HEK293 (cell line): ENCODE measurements around the gene FBXO27.
A peak's percentile ranks its signal among the peaks of the same experiment; 100 is the strongest.

Experiments used
- CTCF ChIA-PET: fragments of 350-600 bp; formaldehyde crosslinking; extraction: SDS; loops from one replicate; lab custom pipeline; 2021; ENCODE audit warnings: antibody characterized with exemption; lab: Yijun Ruan, JAX
- POLR2A ChIA-PET: fragments of 300-600 bp; formaldehyde crosslinking; extraction: SDS; loops from one replicate; lab custom pipeline; 2020; ENCODE audit warnings: antibody characterized with exemption, inconsistent platforms; lab: Yijun Ruan, JAX
- H3K27ac ChIP-seq: fragments of 200-500 bp; sonication (Bioruptor generic); 2 replicates; pipeline ENCODE4 v1.5.1; 2014; ENCODE audit warnings: low read depth, low read length, control low read depth, inconsistent platforms; ENCODE audit errors: extremely low read depth
- H3K36me3 ChIP-seq, 2 experiments: fragments of 200-500 bp in 1 of 2; sonication (Bioruptor generic) in 1 of 2; 1 replicate in 1 of 2; 2 replicates in 1 of 2; pipeline ENCODE4 v1.5.1; 2014 to 2017; ENCODE audit warnings: inconsistent platforms in 2 of 2, low read length in 2 of 2; ENCODE audit not compliant: control insufficient read depth in 2 of 2, insufficient read depth in 1 of 2
- H3K4me1 ChIP-seq: fragments of 200-500 bp; sonication (Bioruptor generic); 2 replicates; pipeline ENCODE4 v1.5.1; 2014; ENCODE audit warnings: mild to moderate bottlenecking, low read length, inconsistent platforms; ENCODE audit not compliant: control insufficient read depth, insufficient read depth
- H3K4me3 ChIP-seq: 2 replicates; pipeline ENCODE4 v1.5.1; 2011; ENCODE audit warnings: low read depth, mild to moderate bottlenecking, control low read depth, low read length, moderate library complexity
- H3K9me3 ChIP-seq: fragments of 200-500 bp; sonication (Bioruptor generic); 2 replicates; pipeline ENCODE4 v1.5.1; 2014; ENCODE audit warnings: low read depth, low read length, inconsistent platforms; ENCODE audit not compliant: control insufficient read depth, insufficient read depth
- CTCF ChIP-seq: fragments of 450-650 bp; formaldehyde crosslinking; IDR thresholded peaks from 2 replicates; pipeline ENCODE4 v1.5.1; 2016; ENCODE audit warnings: missing biosample characterization, missing genetic modification characterization
- HIC1 ChIP-seq: fragments of 450-650 bp; formaldehyde crosslinking; IDR thresholded peaks from 2 replicates; pipeline ENCODE4 v1.5.1; 2016; ENCODE audit warnings: missing biosample characterization, missing genetic modification characterization
- KLF16 ChIP-seq: fragments of 450-650 bp; formaldehyde crosslinking; IDR thresholded peaks from 2 replicates; pipeline ENCODE4 v1.5.1; 2017; ENCODE audit warnings: missing biosample characterization, missing genetic modification characterization
- PRDM6 ChIP-seq: fragments of 450-650 bp; formaldehyde crosslinking; IDR thresholded peaks from 2 replicates; pipeline ENCODE4 v1.5.1; 2017; ENCODE audit warnings: missing biosample characterization, missing genetic modification characterization
- SP2 ChIP-seq: fragments of 450-650 bp; formaldehyde crosslinking; IDR thresholded peaks from 2 replicates; pipeline ENCODE4 v1.5.1; 2016; ENCODE audit warnings: missing biosample characterization, missing genetic modification characterization
- TSHZ1 ChIP-seq: fragments of 450-650 bp; formaldehyde crosslinking; IDR thresholded peaks from 2 replicates; pipeline ENCODE4 v1.5.1; 2016; ENCODE audit warnings: missing biosample characterization, missing genetic modification characterization, borderline replicate concordance
- WT1 ChIP-seq: fragments of 450-650 bp; formaldehyde crosslinking; IDR thresholded peaks from 2 replicates; pipeline ENCODE4 v1.5.1; 2016; ENCODE audit warnings: missing biosample characterization, missing genetic modification characterization
- ZFHX2 ChIP-seq: fragments of 450-650 bp; formaldehyde crosslinking; conservative IDR thresholded peaks from 2 replicates; pipeline ENCODE4 v1.5.1; 2016; ENCODE audit warnings: missing biosample characterization, missing genetic modification characterization
- ZNF121 ChIP-seq: fragments of 450-650 bp; formaldehyde crosslinking; IDR thresholded peaks from 2 replicates; pipeline ENCODE4 v1.5.1; 2016; ENCODE audit warnings: missing biosample characterization, missing genetic modification characterization
- ZNF16 ChIP-seq: fragments of 450-650 bp; formaldehyde crosslinking; IDR thresholded peaks from 2 replicates; pipeline ENCODE4 v1.5.1; 2016; ENCODE audit warnings: low read depth, missing biosample characterization, missing genetic modification characterization
- ZNF174 ChIP-seq: fragments of 450-650 bp; formaldehyde crosslinking; IDR thresholded peaks from 2 replicates; pipeline ENCODE4 v1.5.0; 2017; ENCODE audit warnings: missing biosample characterization, mild to moderate bottlenecking, missing genetic modification characterization
- ZNF202 ChIP-seq: fragments of 450-650 bp; formaldehyde crosslinking; IDR thresholded peaks from 2 replicates; pipeline ENCODE4 v1.5.1; 2016; ENCODE audit warnings: missing biosample characterization, missing genetic modification characterization, borderline replicate concordance
- ZNF302 ChIP-seq: fragments of 450-650 bp; formaldehyde crosslinking; IDR thresholded peaks from 2 replicates; pipeline ENCODE4 v1.5.1; 2016; ENCODE audit warnings: missing biosample characterization, missing genetic modification characterization, low read depth
- ZNF423 ChIP-seq: fragments of 450-650 bp; formaldehyde crosslinking; IDR thresholded peaks from 2 replicates; pipeline ENCODE4 v1.5.1; 2016; ENCODE audit warnings: missing biosample characterization, missing genetic modification characterization
- ZNF501 ChIP-seq: fragments of 450-650 bp; formaldehyde crosslinking; IDR thresholded peaks from 2 replicates; pipeline ENCODE4 v1.5.1; 2016; ENCODE audit warnings: missing biosample characterization, missing genetic modification characterization
- ZNF548 ChIP-seq: fragments of 450-650 bp; formaldehyde crosslinking; IDR thresholded peaks from 2 replicates; pipeline ENCODE4 v1.5.1; 2016; ENCODE audit warnings: missing biosample characterization, missing genetic modification characterization
- ZNF558 ChIP-seq: fragments of 450-650 bp; formaldehyde crosslinking; IDR thresholded peaks from 2 replicates; pipeline ENCODE4 v1.5.1; 2016; ENCODE audit warnings: missing biosample characterization, missing genetic modification characterization
- ZNF580 ChIP-seq: fragments of 450-650 bp; formaldehyde crosslinking; IDR thresholded peaks from 2 replicates; pipeline ENCODE4 v1.5.1; 2016; ENCODE audit warnings: missing biosample characterization, missing genetic modification characterization
- ZNF654 ChIP-seq: fragments of 450-650 bp; formaldehyde crosslinking; IDR thresholded peaks from 2 replicates; pipeline ENCODE4 v1.5.1; 2016; ENCODE audit warnings: low read depth, missing biosample characterization, missing genetic modification characterization
- ZNF768 ChIP-seq: fragments of 450-650 bp; formaldehyde crosslinking; IDR thresholded peaks from 2 replicates; pipeline ENCODE4 v1.5.1; 2018; ENCODE audit warnings: missing biosample characterization, mild to moderate bottlenecking, missing genetic modification characterization
- ZSCAN16 ChIP-seq: fragments of 450-650 bp; formaldehyde crosslinking; IDR thresholded peaks from 2 replicates; pipeline ENCODE4 v1.5.1; 2016; ENCODE audit warnings: missing biosample characterization, missing genetic modification characterization

The FBXO27 gene

GRCh38 chr19:39054091-39054470 lies 21.7 kb upstream of the FBXO27 start:
- Histone ChIP-seq H3K27ac (no peak overlapping the region), H3K4me1 (no peaks in the 10 kb centered on the region), H3K9me3 (no peaks in the 10 kb centered on the region), H3K4me3 (no peak overlapping the region), H3K36me3 (no peaks in the 10 kb centered on the region; a peak in 1 of 3 replicates)
- CTCF ChIA-PET, result interaction anchor here (0.6 to 4.3 kb wide), 10 partner anchors 8 to 432 kb away, joined by 3 to 44 read pairs (median 4); no protein-coding TSS in a partner anchor
- POLR2A ChIA-PET, result no interaction called here
- TF ChIP-seq ZNF768 (no peak), ZNF121 (peak; percentile 84)

- Histone ChIP-seq H3K27ac (no peak overlapping the region), H3K36me3 (no peaks in the 10 kb centered on the region; a peak in 1 of 3 replicates), H3K4me3 (no peak overlapping the region), H3K9me3 (no peaks in the 10 kb centered on the region), H3K4me1 (no peaks in the 10 kb centered on the region)
- ChIA-PET CTCF (interaction anchor here (0.6 to 4.3 kb wide), 16 partner anchors 8 to 432 kb away, joined by 3 to 44 read pairs (median 4); no protein-coding TSS in a partner anchor), POLR2A (no interaction called here)
- TF ChIP-seq ZNF558 (tag by site-specific recombination) (no peak), KLF16 (no peak), ZNF423 (tag by site-specific recombination) (no peak), WT1 (tag by site-specific recombination) (no peak), ZFHX2 (tag by site-specific recombination) (peak; percentile 61), ZSCAN16 (tag by site-specific recombination) (no peak), HIC1 (no peak), ZNF174 (no peak), ZNF202 (tag by site-specific recombination) (no peak), CTCF (no peak), TSHZ1 (no peak), SP2 (tag by site-specific recombination) (no peak), ZNF302 (tag by site-specific recombination) (no peak), ZNF501 (tag by site-specific recombination) (no peak), ZNF16 (tag by site-specific recombination) (no peak), ZNF580 (tag by site-specific recombination) (no peak), ZNF548 (tag by site-specific recombination) (no peak), PRDM6 (tag by site-specific recombination) (no peak), ZNF654 (tag by site-specific recombination) (no peak)
These were observed 21.1 kb upstream of the FBXO27 start for GRCh38 chr19:39053276-39054090.
